ENCODE measurements around the gene GLMN. TPM values are rescaled to one million over a fixed set of nuclear protein-coding genes. Genes with fewer than 3 reads are reported as not detected.

Gene GLMN
- total and polyA plus RNA-seq, 2 of the 13 experiments (the other 11 are each of a cell fraction or from before 2014, with no cell fraction given) = 5.9 to 18.4 TPM

DNA sequence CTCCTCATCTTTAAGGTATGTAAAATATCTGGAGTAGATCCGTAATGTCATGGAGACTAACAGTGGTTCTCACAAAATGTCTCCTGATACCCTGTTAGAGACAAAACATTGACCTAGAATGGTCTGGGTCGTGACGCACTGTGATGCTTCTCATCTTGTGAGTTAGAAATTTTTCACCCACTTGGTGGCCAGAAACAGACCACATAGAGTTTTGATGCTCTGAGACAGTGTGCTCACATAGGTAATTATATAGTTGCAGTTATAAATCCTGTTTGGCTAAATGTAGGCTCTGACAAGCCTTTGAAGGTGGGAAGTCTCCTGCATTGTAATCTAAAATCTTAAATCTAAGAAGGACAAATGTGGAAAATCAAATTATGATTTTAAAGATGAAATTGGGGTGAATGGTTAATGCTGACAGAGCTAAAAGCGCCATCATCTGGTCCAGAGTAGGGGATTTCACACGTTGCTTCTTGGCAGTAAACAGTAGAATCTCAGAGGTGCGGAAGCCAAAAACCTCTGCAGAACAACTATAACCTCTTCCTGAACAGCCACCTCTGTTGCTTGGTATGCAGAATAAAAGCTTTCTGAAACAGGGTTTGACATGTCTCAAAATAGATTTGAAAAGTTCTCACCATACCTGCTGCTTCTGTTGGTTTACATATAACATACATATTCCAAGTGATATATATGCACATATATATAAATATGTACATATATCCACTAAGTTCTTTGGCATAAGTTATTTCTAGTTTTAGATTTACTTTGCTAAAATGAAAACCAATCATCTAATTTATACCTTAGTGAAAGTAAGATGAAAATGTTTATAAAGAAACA lies 17.2 kb upstream of the GLMN start:
- no peak overlapping the region for H3K27ac ChIP-seq (ENCODE audit: extremely low read length, insufficient read depth, low read length)
- ATAC-seq = no peak
- TF ChIP-seq, protein P1, sequence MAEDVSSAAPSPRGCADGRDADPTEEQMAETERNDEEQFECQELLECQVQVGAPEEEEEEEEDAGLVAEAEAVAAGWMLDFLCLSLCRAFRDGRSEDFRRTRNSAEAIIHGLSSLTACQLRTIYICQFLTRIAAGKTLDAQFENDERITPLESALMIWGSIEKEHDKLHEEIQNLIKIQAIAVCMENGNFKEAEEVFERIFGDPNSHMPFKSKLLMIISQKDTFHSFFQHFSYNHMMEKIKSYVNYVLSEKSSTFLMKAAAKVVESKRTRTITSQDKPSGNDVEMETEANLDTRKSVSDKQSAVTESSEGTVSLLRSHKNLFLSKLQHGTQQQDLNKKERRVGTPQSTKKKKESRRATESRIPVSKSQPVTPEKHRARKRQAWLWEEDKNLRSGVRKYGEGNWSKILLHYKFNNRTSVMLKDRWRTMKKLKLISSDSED (CRISPR knock-in tag; IDR thresholded peaks at IDR 0.05) = no peak
- no peak for TF ChIP-seq ZNF10 (CRISPR knock-in tag; IDR thresholded peaks at IDR 0.05; ENCODE audit: borderline replicate concordance, low read depth)
- no peak for TF ChIP-seq NCOA5 (CRISPR knock-in tag; IDR thresholded peaks at IDR 0.05)
- TF ChIP-seq NFKB2 (CRISPR knock-in tag; IDR thresholded peaks at IDR 0.05; ENCODE audit: borderline replicate concordance) = no peak
- TF ChIP-seq MAFF (IDR thresholded peaks at IDR 0.05; ENCODE audit: low read depth, low read length) = peak; percentile 67
- TF ChIP-seq ZKSCAN1 (IDR thresholded peaks at IDR 0.05; ENCODE audit: low read length) = no peak
- TF ChIP-seq PAF1 (CRISPR knock-in tag; IDR thresholded peaks at IDR 0.05) = no peak
- TF ChIP-seq, protein P2, sequence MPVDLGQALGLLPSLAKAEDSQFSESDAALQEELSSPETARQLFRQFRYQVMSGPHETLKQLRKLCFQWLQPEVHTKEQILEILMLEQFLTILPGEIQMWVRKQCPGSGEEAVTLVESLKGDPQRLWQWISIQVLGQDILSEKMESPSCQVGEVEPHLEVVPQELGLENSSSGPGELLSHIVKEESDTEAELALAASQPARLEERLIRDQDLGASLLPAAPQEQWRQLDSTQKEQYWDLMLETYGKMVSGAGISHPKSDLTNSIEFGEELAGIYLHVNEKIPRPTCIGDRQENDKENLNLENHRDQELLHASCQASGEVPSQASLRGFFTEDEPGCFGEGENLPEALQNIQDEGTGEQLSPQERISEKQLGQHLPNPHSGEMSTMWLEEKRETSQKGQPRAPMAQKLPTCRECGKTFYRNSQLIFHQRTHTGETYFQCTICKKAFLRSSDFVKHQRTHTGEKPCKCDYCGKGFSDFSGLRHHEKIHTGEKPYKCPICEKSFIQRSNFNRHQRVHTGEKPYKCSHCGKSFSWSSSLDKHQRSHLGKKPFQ (CRISPR knock-in tag; IDR thresholded peaks at IDR 0.05; ENCODE audit: insufficient replicate concordance) = no peak
- TF ChIP-seq MAFK (conservative IDR thresholded peaks at IDR 0.05 in 1 of 2, IDR thresholded peaks at IDR 0.05 in 1 of 2; ENCODE audit: low read length in 2 of 2) = peak; percentile 48 to 83; a peak in 3 of 4 replicates
- no peak for TF ChIP-seq SALL2 (CRISPR knock-in tag; IDR thresholded peaks at IDR 0.05)
- TF ChIP-seq U2AF2 (IDR thresholded peaks at IDR 0.05; ENCODE audit: low read depth, low read length) = no peak
- no peaks in the 10 kb centered on the region for H3K9me3 ChIP-seq (ENCODE audit: low read length)
- H3K36me3 ChIP-seq (replicated peaks in 1 of 2; ENCODE audit: control insufficient read depth in 1 of 2, insufficient read depth in 2 of 2, low read length in 2 of 2) = peaks cover 0 to 11% of the 10 kb centered on the region in 2 experiments; a peak in 2 of 5 replicates
- no peak overlapping the region for H3K4me3 ChIP-seq (replicated peaks in 1 of 3; ENCODE audit: insufficient read depth in 1 of 3, low read depth in 2 of 3, low read length in 3 of 3)
- WGBS (ENCODE audit: low lambda C conversion rate) = 96% methylated on average over 6 of the region's 6 CpGs
- H3K4me2 ChIP-seq (ENCODE audit: low read depth, low read length) = no peak overlapping the region
- POLR2A ChIA-PET = interaction anchor here (1.6 to 1.8 kb wide), 2 partner anchors 17 to 126 kb away, joined by 4 read pairs; no protein-coding TSS in a partner anchor
- H4K20me1 ChIP-seq (ENCODE audit: insufficient read depth, low read length) = no peaks in the 10 kb centered on the region
- FAIRE-seq = no peak
- no peak for DNase-seq (ENCODE audit: low spot score)
- intact Hi-C loops (cut with micrococcal nuclease; ENCODE audit: unreplicated experiment) (loop anchor here (2.0 kb wide), 1 partner anchor 19 kb away; no protein-coding TSS in a partner anchor), in situ Hi-C loops (cut with HindIII; ENCODE audit: extremely low pct_ligation_motif_present, low pct_unique_long_range_greater_than_20kb) (no loop called here)
- H3K27me3 ChIP-seq (ENCODE audit: control insufficient read depth in 1 of 2, insufficient read depth in 2 of 2, low read length in 2 of 2) = no peaks in the 10 kb centered on the region
- H3K4me1 ChIP-seq (ENCODE audit: insufficient read depth, low read length) = no peaks in the 10 kb centered on the region
- H3K79me2 ChIP-seq (ENCODE audit: insufficient read depth, low read length) = no peaks in the 10 kb centered on the region
- no peak overlapping the region for H3K9ac ChIP-seq (ENCODE audit: insufficient read depth, low read depth, low read length)
- no peak overlapping the region for H2AFZ ChIP-seq (ENCODE audit: low read length)
- CTCF ChIA-PET (ENCODE audit: low intra/inter-chr PET ratio, low total read pairs) = no interaction called here
- BruUV-seq (replicated peaks) = no TSS peak
